Activated B cell treated with CpG ODN at 0.5 μM for 24 hours (primary cell): ENCODE data around the gene CSAG3. TPM values are rescaled to one million over a fixed set of nuclear protein-coding genes. Genes with fewer than 3 reads are reported as not detected.
"Not testable (repeated sequence)": the region's sequence is repeated elsewhere in the genome, so short reads cannot be mapped to it uniquely, and the experiment has no call there.

ENCODE experiments used
- ATAC-seq: fragments of 200-7000 bp; cut with Tn5 transposase; one replicate; pipeline ENCODE4 v1.10.0; 2021; ENCODE audit warnings: low read depth, mild to moderate bottlenecking, moderate library complexity
- CTCF ChIA-PET: fragments of 350-600 bp; sonication (Branson Sonifier 250); formaldehyde crosslinking; loops from one replicate; lab custom pipeline; 2021; ENCODE audit warnings: antibody characterized with exemption; lab: Charles Lee
- POLR2A ChIA-PET: fragments of 350-600 bp; sonication (Branson Sonifier 250); formaldehyde crosslinking; loops from one replicate; lab custom pipeline; 2021; ENCODE audit warnings: antibody characterized with exemption; lab: Charles Lee
- DNase-seq: peaks from one replicate; pipeline ENCODE4 v3.0.0; 2022
- H3K27ac Mint-ChIP-seq: one replicate; pipeline ENCODE4 v1.8.0; 2020; ENCODE audit warnings: mixed read lengths
- H3K27me3 Mint-ChIP-seq: one replicate; pipeline ENCODE4 v1.8.0; 2021; ENCODE audit warnings: mixed read lengths
- H3K36me3 Mint-ChIP-seq: one replicate; pipeline ENCODE4 v1.8.0; 2021; ENCODE audit warnings: low read depth, mixed read lengths
- H3K4me1 Mint-ChIP-seq: one replicate; pipeline ENCODE4 v1.8.0; 2021; ENCODE audit warnings: mixed read lengths
- H3K4me3 Mint-ChIP-seq: one replicate; pipeline ENCODE4 v1.8.0; 2020; ENCODE audit warnings: mild to moderate bottlenecking, mixed read lengths
- H3K9me3 Mint-ChIP-seq: one replicate; pipeline ENCODE4 v1.8.0; 2020; ENCODE audit warnings: mixed read lengths
- CTCF ChIP-seq: fragments of 200-600 bp; IDR thresholded peaks from one replicate; pipeline ENCODE4 v1.8.0; 2022; ENCODE audit warnings: antibody characterized with exemption, mild to moderate bottlenecking
- intact Hi-C: fragments of 100-400 bp; cut with micrococcal nuclease; formaldehyde crosslinking; loops from one replicate; pipeline ENCODE4 v1.15.1; 2024
- total RNA-seq: library from RNA; stranded (reverse); gene quantifications from 2 replicates; pipeline ENCODE4 v1.2.3, GENCODE V29; 2022

CSAG3 gene
- total RNA-seq = not detected in 2 replicates

- H3K27ac Mint-ChIP-seq, ATAC-seq, intact Hi-C loops, POLR2A ChIA-PET, H3K9me3 Mint-ChIP-seq, CTCF ChIA-PET, H3K4me1 Mint-ChIP-seq, H3K27me3 Mint-ChIP-seq, DNase-seq, H3K36me3 Mint-ChIP-seq, H3K4me3 Mint-ChIP-seq: not testable (repeated sequence)
Measured at GRCh38 chrX:152758918-152759317, at the start of gene CSAG3. CSAG3 (plus strand) TSS chrX:152759218.

GRCh38 chrX:152713195-152713594 is 45.8 kb upstream of the CSAG3 start:
- H3K9me3 Mint-ChIP-seq, DNase-seq, H3K36me3 Mint-ChIP-seq, H3K27ac Mint-ChIP-seq, ATAC-seq, H3K4me1 Mint-ChIP-seq, H3K4me3 Mint-ChIP-seq, intact Hi-C loops, H3K27me3 Mint-ChIP-seq, POLR2A ChIA-PET, CTCF ChIA-PET: not testable (repeated sequence)

- H3K36me3 Mint-ChIP-seq, CTCF ChIA-PET, H3K27ac Mint-ChIP-seq, H3K4me1 Mint-ChIP-seq, H3K27me3 Mint-ChIP-seq, DNase-seq, ATAC-seq, intact Hi-C loops, H3K9me3 Mint-ChIP-seq, POLR2A ChIA-PET, H3K4me3 Mint-ChIP-seq: not testable (repeated sequence)
Measured at GRCh38 chrX:152713815-152714787, 44.9 kb upstream of the CSAG3 start, which contains the start of gene MAGEA2B. MAGEA2B (plus strand) TSS chrX:152714628; CDS start chrX:152717107, 2,479 bp downstream.

- DNase-seq (no peak), ATAC-seq (no peak)
- H3K36me3 Mint-ChIP-seq = no peaks in the 10 kb centered on the region
- no peaks in the 10 kb centered on the region for H3K9me3 Mint-ChIP-seq
- H3K27me3 Mint-ChIP-seq = no peaks in the 10 kb centered on the region
- H3K4me3 Mint-ChIP-seq = no peak overlapping the region
- H3K4me1 Mint-ChIP-seq = no peaks in the 10 kb centered on the region
- no peak for TF ChIP-seq CTCF
- POLR2A ChIA-PET = no interaction called here
- intact Hi-C loops = no loop called here
- CTCF ChIA-PET = no interaction called here
- H3K27ac Mint-ChIP-seq = no peak overlapping the region
Measured at GRCh38 chrX:152725409-152725808, 33.6 kb upstream of the CSAG3 start.

GRCh38 chrX:152733261-152733975 is 25.6 kb upstream of the CSAG3 start, which contains the start of the genes CSAG1 and MAGEA12:
CSAG1 (minus strand) TSS chrX:152733721; CDS start chrX:152732460, 1,261 bp downstream.
MAGEA12 (plus strand) TSS chrX:152733757; CDS start chrX:152736162, 2,405 bp downstream.
- CTCF ChIA-PET = no interaction called here

GRCh38 chrX:152734143-152734858 is 24.7 kb upstream of the CSAG3 start:
- H3K4me1 Mint-ChIP-seq, intact Hi-C loops, H3K27ac Mint-ChIP-seq, POLR2A ChIA-PET, DNase-seq, H3K27me3 Mint-ChIP-seq, CTCF ChIA-PET, H3K4me3 Mint-ChIP-seq, H3K36me3 Mint-ChIP-seq, H3K9me3 Mint-ChIP-seq, ATAC-seq: not testable (repeated sequence)

More at GRCh38 chrX:152733261-152733975, 25.6 kb upstream of the CSAG3 start, which contains the start of the genes CSAG1 and MAGEA12:
- no peak for DNase-seq
- no peak within 1 kb of the TSS for H3K4me3 Mint-ChIP-seq
- no peak for TF ChIP-seq CTCF
- H3K36me3 Mint-ChIP-seq = no peaks in the 10 kb centered on the region
- H3K9me3 Mint-ChIP-seq = no peaks in the 10 kb centered on the region
- H3K4me1 Mint-ChIP-seq = no peaks in the 10 kb centered on the region
- no peak for ATAC-seq
- H3K27ac Mint-ChIP-seq = no peak within 1 kb of the TSS
- intact Hi-C loops = no loop called here
- POLR2A ChIA-PET = no interaction called here
- no peaks in the 10 kb centered on the region for H3K27me3 Mint-ChIP-seq
